ENCODE data around the gene SPATS1. TPM values are rescaled to one million over a fixed set of nuclear protein-coding genes. Genes with fewer than 3 reads are reported as not detected.

SPATS1 gene
- total RNA-seq, 1 experiment from 2014 or later = not detected

DNA sequence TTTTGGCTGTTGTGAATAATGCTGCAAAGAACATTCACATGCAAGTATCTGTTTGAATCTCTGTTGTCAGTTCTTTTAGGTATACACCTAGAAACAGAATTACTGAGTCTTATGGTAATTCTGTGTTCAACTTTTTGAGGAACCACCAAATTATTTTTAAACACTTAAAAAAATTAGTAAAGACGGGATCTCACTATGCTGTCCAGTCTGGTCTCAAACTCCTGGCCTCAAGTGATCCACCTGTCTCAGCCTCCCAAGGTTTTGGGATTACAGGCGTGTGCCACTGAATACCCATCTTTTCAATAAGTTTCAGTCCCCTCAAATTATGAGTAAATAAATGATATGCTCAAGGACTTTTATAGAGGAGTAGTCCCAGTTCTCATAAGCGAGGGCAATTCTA, 17.5 kb downstream of the SPATS1 start:
- peaks cover 8% of the 10 kb centered on the region; the same call in 1 of the 2 replicates for H3K27me3 ChIP-seq (ENCODE audit: low read length)
- POLR2A ChIA-PET (ENCODE audit: unreplicated experiment) = no interaction called here
- no peak for DNase-seq
- no peaks in the 10 kb centered on the region for H4K20me1 ChIP-seq (ENCODE audit: low read length)
- no peak overlapping the region for H2AFZ ChIP-seq (ENCODE audit: low read length)
- intact Hi-C loops (cut with micrococcal nuclease) = no loop called here
- H3K9ac ChIP-seq (ENCODE audit: low read length) = no peak overlapping the region
- H3K4me2 ChIP-seq (ENCODE audit: low read length) = no peak overlapping the region
- no peak for ATAC-seq
- no peaks in the 10 kb centered on the region for H3K9me3 ChIP-seq (ENCODE audit: low read length)
- H3F3A ChIP-seq (ENCODE audit: low read length, unreplicated experiment) = no peaks in the 10 kb centered on the region
- H3K4me3 ChIP-seq (ENCODE audit: low read length) = no peak overlapping the region
- no peak overlapping the region for H3K27ac ChIP-seq (ENCODE audit: low read length)
- no peaks in the 10 kb centered on the region for H3K9me2 ChIP-seq (replicated peaks; ENCODE audit: low read length)
- CTCF ChIA-PET = no interaction called here
- no peaks in the 10 kb centered on the region for H3K36me3 ChIP-seq (ENCODE audit: low read depth, low read length)
- no peaks in the 10 kb centered on the region for H3K79me2 ChIP-seq (ENCODE audit: low read length)
- no peaks in the 10 kb centered on the region for H3K4me1 ChIP-seq (ENCODE audit: insufficient read depth, low read length)
- no TSS peak for BruUV-seq (replicated peaks)
- no peak for TF ChIP-seq EZH2phosphoT487 (IDR thresholded peaks at IDR 0.05; ENCODE audit: borderline replicate concordance, low read length)
- TF ChIP-seq EZH2 (IDR thresholded peaks at IDR 0.05; ENCODE audit: low read length, unreplicated experiment) = no peak
- TF ChIP-seq, protein P1, sequence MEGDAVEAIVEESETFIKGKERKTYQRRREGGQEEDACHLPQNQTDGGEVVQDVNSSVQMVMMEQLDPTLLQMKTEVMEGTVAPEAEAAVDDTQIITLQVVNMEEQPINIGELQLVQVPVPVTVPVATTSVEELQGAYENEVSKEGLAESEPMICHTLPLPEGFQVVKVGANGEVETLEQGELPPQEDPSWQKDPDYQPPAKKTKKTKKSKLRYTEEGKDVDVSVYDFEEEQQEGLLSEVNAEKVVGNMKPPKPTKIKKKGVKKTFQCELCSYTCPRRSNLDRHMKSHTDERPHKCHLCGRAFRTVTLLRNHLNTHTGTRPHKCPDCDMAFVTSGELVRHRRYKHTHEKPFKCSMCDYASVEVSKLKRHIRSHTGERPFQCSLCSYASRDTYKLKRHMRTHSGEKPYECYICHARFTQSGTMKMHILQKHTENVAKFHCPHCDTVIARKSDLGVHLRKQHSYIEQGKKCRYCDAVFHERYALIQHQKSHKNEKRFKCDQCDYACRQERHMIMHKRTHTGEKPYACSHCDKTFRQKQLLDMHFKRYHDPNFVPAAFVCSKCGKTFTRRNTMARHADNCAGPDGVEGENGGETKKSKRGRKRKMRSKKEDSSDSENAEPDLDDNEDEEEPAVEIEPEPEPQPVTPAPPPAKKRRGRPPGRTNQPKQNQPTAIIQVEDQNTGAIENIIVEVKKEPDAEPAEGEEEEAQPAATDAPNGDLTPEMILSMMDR (conservative IDR thresholded peaks at IDR 0.05; ENCODE audit: low read depth, low read length) = no peak

DNA sequence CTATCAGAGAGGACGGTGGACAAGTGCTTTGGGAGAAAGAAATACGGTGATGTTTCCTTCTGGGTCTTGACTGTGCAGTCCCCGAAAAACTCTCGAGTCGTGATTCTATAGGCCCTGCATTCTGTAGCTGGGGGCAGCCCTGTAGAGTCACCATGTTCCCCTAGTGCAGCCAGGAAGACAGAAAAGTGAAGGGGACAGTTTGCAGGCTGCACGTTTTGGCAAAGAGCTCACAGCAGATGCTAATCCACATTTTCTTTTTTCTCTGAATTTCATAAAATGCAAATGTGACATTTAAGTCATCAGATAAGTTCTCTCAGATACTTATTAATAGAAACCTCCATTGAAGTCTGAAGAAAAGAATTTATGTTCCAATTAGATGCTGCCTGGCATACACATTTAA, 19.5 kb downstream of the SPATS1 start:
- no peak for ATAC-seq
- H3K79me2 ChIP-seq (ENCODE audit: low read length) = no peaks in the 10 kb centered on the region
- TF ChIP-seq EZH2phosphoT487 (IDR thresholded peaks at IDR 0.05; ENCODE audit: borderline replicate concordance, low read length) (no peak), EZH2 (IDR thresholded peaks at IDR 0.05; ENCODE audit: low read length, unreplicated experiment) (no peak)
- TF ChIP-seq, protein P1 (conservative IDR thresholded peaks at IDR 0.05; ENCODE audit: low read depth, low read length) = no peak
- H3F3A ChIP-seq (ENCODE audit: low read length, unreplicated experiment) = no peaks in the 10 kb centered on the region
- intact Hi-C loops (cut with micrococcal nuclease) = no loop called here
- H4K20me1 ChIP-seq (ENCODE audit: low read length) = no peaks in the 10 kb centered on the region
- no peak for DNase-seq
- no peaks in the 10 kb centered on the region; the same call in 1 of the 2 replicates for H3K27me3 ChIP-seq (ENCODE audit: low read length)
- ChIA-PET CTCF (no interaction called here), POLR2A (ENCODE audit: unreplicated experiment) (no interaction called here)
- H3K4me2 ChIP-seq (ENCODE audit: low read length) = no peak overlapping the region
- no peaks in the 10 kb centered on the region for H3K9me2 ChIP-seq (replicated peaks; ENCODE audit: low read length)
- no TSS peak for BruUV-seq (replicated peaks)
- H3K9ac ChIP-seq (ENCODE audit: low read length) = no peak overlapping the region
- no peaks in the 10 kb centered on the region for H3K4me1 ChIP-seq (ENCODE audit: insufficient read depth, low read length)
- H3K4me3 ChIP-seq (ENCODE audit: low read length) = no peak overlapping the region
- H3K36me3 ChIP-seq (ENCODE audit: low read depth, low read length) = no peaks in the 10 kb centered on the region
- no peak overlapping the region for H3K27ac ChIP-seq (ENCODE audit: low read length)
- H3K9me3 ChIP-seq (ENCODE audit: low read length) = no peaks in the 10 kb centered on the region
- no peak overlapping the region for H2AFZ ChIP-seq (ENCODE audit: low read length)

- Histone ChIP-seq H3K27me3 (ENCODE audit: low read length) (no peaks in the 10 kb centered on the region; the same call in 1 of the 2 replicates), H3K36me3 (ENCODE audit: low read depth, low read length) (no peaks in the 10 kb centered on the region), H3K79me2 (ENCODE audit: low read length) (no peaks in the 10 kb centered on the region), H4K20me1 (ENCODE audit: low read length) (no peaks in the 10 kb centered on the region), H3K9me2 (replicated peaks; ENCODE audit: low read length) (no peaks in the 10 kb centered on the region), H2AFZ (ENCODE audit: low read length) (no peak overlapping the region), H3F3A (ENCODE audit: low read length, unreplicated experiment) (no peaks in the 10 kb centered on the region), H3K4me3 (ENCODE audit: low read length) (no peak overlapping the region), H3K4me2 (ENCODE audit: low read length) (no peak overlapping the region), H3K27ac (ENCODE audit: low read length) (no peak overlapping the region), H3K9me3 (ENCODE audit: low read length) (no peaks in the 10 kb centered on the region), H3K9ac (ENCODE audit: low read length) (no peak overlapping the region), H3K4me1 (ENCODE audit: insufficient read depth, low read length) (no peaks in the 10 kb centered on the region)
- ChIA-PET POLR2A (ENCODE audit: unreplicated experiment) (no interaction called here), CTCF (no interaction called here)
- intact Hi-C loops (cut with micrococcal nuclease) = no loop called here
- no TSS peak for BruUV-seq (replicated peaks)
- ATAC-seq (no peak), DNase-seq (no peak)
- TF ChIP-seq, protein P1 (conservative IDR thresholded peaks at IDR 0.05; ENCODE audit: low read depth, low read length) = no peak
- no peak for TF ChIP-seq EZH2phosphoT487 (IDR thresholded peaks at IDR 0.05; ENCODE audit: borderline replicate concordance, low read length)
- TF ChIP-seq EZH2 (IDR thresholded peaks at IDR 0.05; ENCODE audit: low read length, unreplicated experiment) = no peak
Measured at GRCh38 chr6:44363377-44363926, 21.0 kb downstream of the SPATS1 start.
